GM12878 (cell line): Measurements from ENCODE around the gene CRTC1. TPM values are rescaled to one million over a fixed set of nuclear protein-coding genes. Genes with fewer than 3 reads are reported as not detected.

Experiments
- ATAC-seq: fragments of 200-7000 bp; cut with Tn5 transposase; 3 replicates; pipeline ENCODE4 v1.9.1; 2020; ENCODE audit warnings: mild to moderate bottlenecking, moderate library complexity
- BruUV-seq: library from RNA; stranded (reverse); fragments of 400-500 nt; replicated peaks from 2 replicates; lab custom pipeline; 2021; lab: Mats Ljungman, UMichigan
- CTCF ChIA-PET: fragments of 300-600 bp; sonication (Branson Sonifier 250); formaldehyde crosslinking; extraction: SDS; loops from one replicate; lab custom pipeline; 2021; ENCODE audit warnings: inconsistent platforms; lab: Yijun Ruan, JAX
- POLR2A ChIA-PET: fragments of 350-600 bp; formaldehyde crosslinking; extraction: SDS; loops from one replicate; lab custom pipeline; 2021; ENCODE audit warnings: inconsistent platforms; lab: Charles Lee
- RAD21 ChIA-PET: fragments of 300-600 bp; sonication (Branson Sonifier 250); formaldehyde crosslinking; loops from one replicate; lab custom pipeline; 2023; ENCODE audit warnings: antibody characterized with exemption; ENCODE audit not compliant: unreplicated experiment; lab: Charles Lee
- SMC1A ChIA-PET: fragments of 300-600 bp; sonication (Branson Sonifier 250); formaldehyde crosslinking; loops from one replicate; lab custom pipeline; 2023; ENCODE audit not compliant: unreplicated experiment, uncharacterized antibody; lab: Charles Lee
- DNase-seq: peaks from one replicate; pipeline ENCODE4 v3.0.0-alpha.2; 2011; ENCODE audit warnings: low read depth, low spot score
- FAIRE-seq: peaks from 3 replicates; lab custom pipeline; 2011; peaks lifted over from hg19 to GRCh38; lab: Jason Lieb, UNC
- H2AFZ ChIP-seq: 2 replicates; pipeline ENCODE4 v1.6.0; 2011; ENCODE audit warnings: low read depth, low read length, control low read depth; ENCODE audit not compliant: control insufficient read depth
- H3K27ac ChIP-seq: 2 replicates; pipeline ENCODE4 v1.5.1; 2011; ENCODE audit warnings: control low read depth; ENCODE audit not compliant: control insufficient read depth, insufficient read depth
- H3K27me3 ChIP-seq, 2 experiments: replicated peaks in 1 of 2; 2 replicates each; pipeline versions ENCODE4 v1.6.0 to v1.6.1; 2011; ENCODE audit warnings: low read length in 1 of 2; ENCODE audit not compliant: control insufficient read depth in 2 of 2, insufficient read depth in 2 of 2
- H3K36me3 ChIP-seq, 2 experiments: 2 replicates each; pipeline ENCODE4 v1.5.1; 2011; ENCODE audit warnings: low read length in 1 of 2; ENCODE audit not compliant: control insufficient read depth in 2 of 2, insufficient read depth in 2 of 2
- H3K4me1 ChIP-seq: 2 replicates; pipeline ENCODE4 v1.6.1; 2011; ENCODE audit warnings: mild to moderate bottlenecking, low read length, moderate library complexity, mixed read lengths; ENCODE audit not compliant: control insufficient read depth, insufficient read depth
- H3K4me2 ChIP-seq: 2 replicates; pipeline ENCODE4 v1.6.0; 2011; ENCODE audit warnings: control low read depth; ENCODE audit not compliant: control insufficient read depth, insufficient read depth
- H3K4me3 ChIP-seq: fragments of 200-600 bp; sonication (generic); 2 replicates; pipeline ENCODE4 v1.5.1; 2016
- H3K79me2 ChIP-seq: 2 replicates; pipeline ENCODE4 v1.6.0; 2011; ENCODE audit warnings: low read length; ENCODE audit not compliant: control insufficient read depth, insufficient read depth
- H3K9ac ChIP-seq: 2 replicates; pipeline ENCODE4 v1.8.0; 2011; ENCODE audit warnings: low read length, control low read depth, mixed read lengths; ENCODE audit not compliant: control insufficient read depth, insufficient read depth
- H3K9me3 ChIP-seq: replicated peaks from 3 replicates; pipeline ENCODE4 v1.5.1; 2011; ENCODE audit warnings: mild to moderate bottlenecking, low read length; ENCODE audit not compliant: control insufficient read depth, insufficient read depth
- H4K20me1 ChIP-seq: 2 replicates; pipeline ENCODE4 v1.6.0; 2011; ENCODE audit not compliant: control insufficient read depth, insufficient read depth
- FOS ChIP-seq: IDR thresholded peaks from 3 replicates; pipeline ENCODE4 v1.6.1; 2011; ENCODE audit warnings: borderline replicate concordance; ENCODE audit not compliant: insufficient read length; ENCODE audit errors: extremely low read depth
- HDGF ChIP-seq: fragments of 450-650 bp; IDR thresholded peaks from 2 replicates; pipeline ENCODE4 v1.6.1; 2016; ENCODE audit warnings: antibody characterized with exemption
- NFXL1 ChIP-seq: fragments of 450-650 bp; IDR thresholded peaks from 2 replicates; pipeline ENCODE4 v1.6.1; 2017; ENCODE audit warnings: antibody characterized with exemption, mild to moderate bottlenecking, borderline replicate concordance
- RBBP5 ChIP-seq: fragments of 200-600 bp; sonication (generic); conservative IDR thresholded peaks from 2 replicates; pipeline ENCODE4 v1.6.1; 2016
- RFX5 ChIP-seq: IDR thresholded peaks from 2 replicates; pipeline ENCODE4 v1.6.1; 2011; ENCODE audit warnings: low read depth, low read length, improper control_type of control experiment
- USF1 ChIP-seq: IDR thresholded peaks from 2 replicates; pipeline ENCODE4 v1.6.1; 2011; ENCODE audit warnings: borderline replicate concordance, low read depth, mild to moderate bottlenecking, moderate library complexity, mixed read lengths, low read length; ENCODE audit not compliant: insufficient read depth; ENCODE audit errors: extremely low read length
- ZBED1 ChIP-seq: IDR thresholded peaks from 2 replicates; pipeline ENCODE4 v1.6.1; 2016; ENCODE audit warnings: borderline replicate concordance
- ZNF207 ChIP-seq: fragments of 450-650 bp; IDR thresholded peaks from 2 replicates; pipeline ENCODE4 v1.6.1; 2014; ENCODE audit warnings: antibody characterized with exemption, mild to moderate bottlenecking, borderline replicate concordance
- ZNF24 ChIP-seq: fragments of 450-650 bp; IDR thresholded peaks from 2 replicates; pipeline ENCODE4 v1.6.1; 2017; ENCODE audit warnings: antibody characterized with exemption, mild to moderate bottlenecking
- WGBS: methylation state at CpG from one replicate; pipeline ENCODE4 v1.1.6; 2016; ENCODE audit warnings: low lambda C conversion rate; ENCODE audit not compliant: insufficient replicate concordance, insufficient coverage; ENCODE audit errors: missing lambda C conversion rate; 5-methylcytosine and 5-hydroxymethylcytosine counted together
- in situ Hi-C: fragments of 300-500 bp; cut with MboI; formaldehyde crosslinking; loops from 9 replicates; pipeline ENCODE4 v1.14.3; 2018; ENCODE audit warnings: mixed read lengths
- intact Hi-C: fragments of 100-400 bp; cut with micrococcal nuclease; formaldehyde crosslinking; loops from one replicate; pipeline ENCODE4 v1.14.2; 2022; ENCODE audit not compliant: unreplicated experiment
- polyA plus RNA-seq, 11 experiments: library from polyadenylated mRNA; depleted of rRNA in 4 of 11; unstranded in 6 of 11; stranded (reverse) in 5 of 11; fragments of >200 nt; fragmentation: Nextera tagmentation in 4 of 11; fragmentation: Illumina TruSeq in 1 of 11; extraction: Ambion mirVana in 4 of 11; extraction: Trizol in 1 of 11; gene quantifications; 1 replicate in 1 of 11; 2 replicates in 10 of 11; pipeline versions ENCODE4 v1.2.1 to v1.2.3, GENCODE V29; 2011 to 2016; ENCODE audit warnings: inconsistent platforms in 2 of 11, missing spikeins in 2 of 11, low read depth in 1 of 11
- total RNA-seq, 4 experiments: library from RNA; depleted of rRNA in 3 of 4; stranded (reverse); fragments of >200 nt in 3 of 4; fragmentation: Illumina TruSeq in 1 of 4; extraction: Trizol in 1 of 4; gene quantifications; 2 replicates each; pipeline versions ENCODE4 v1.2.1 to v1.2.3, GENCODE V29; 2013 to 2021

CRTC1 gene
- total and polyA plus RNA-seq, 10 of the 15 experiments (the other 5 are each of a cell fraction or from before 2014, with no cell fraction given) = 0.02 to 4.6 (median 1.1) TPM; not detected in 1

GRCh38 chr19:18738961-18739690 lies 55.6 kb downstream of the CRTC1 start:
- H3K4me2 ChIP-seq = no peak overlapping the region
- intact Hi-C loops (no loop called here), in situ Hi-C loops (no loop called here)
- ChIA-PET RAD21 (no interaction called here), POLR2A (interaction anchor here (0.6 kb wide), 1 partner anchor 9 kb away, joined by 3 read pairs; no protein-coding TSS in a partner anchor), CTCF (interaction anchor here (1.6 kb wide), 1 partner anchor 288 kb away, joined by 4 read pairs; no protein-coding TSS in a partner anchor), SMC1A (no interaction called here)
- no TSS peak for BruUV-seq
- ATAC-seq (no peak), DNase-seq (no peak), FAIRE-seq (no peak)
- no peaks in the 10 kb centered on the region for H3K9me3 ChIP-seq
- no peak overlapping the region for H3K9ac ChIP-seq
- no peaks in the 10 kb centered on the region for H3K36me3 ChIP-seq
- no peak overlapping the region for H3K27ac ChIP-seq
- H4K20me1 ChIP-seq = no peaks in the 10 kb centered on the region
- WGBS = 67% methylated on average over 20 of the region's 20 CpGs
- TF ChIP-seq RBBP5 (no peak), ZBED1 (no peak), FOS (no peak), RFX5 (no peak), USF1 (no peak), HDGF (no peak), NFXL1 (no peak), ZNF24 (no peak), ZNF207 (no peak)
- no peaks in the 10 kb centered on the region for H3K27me3 ChIP-seq
- no peaks in the 10 kb centered on the region for H3K79me2 ChIP-seq
- no peak overlapping the region for H3K4me3 ChIP-seq
- no peaks in the 10 kb centered on the region for H3K4me1 ChIP-seq
- no peak overlapping the region for H2AFZ ChIP-seq
